Measurements from ENCODE around the gene C1orf116. TPM values are rescaled to one million over a fixed set of nuclear protein-coding genes. Genes with fewer than 3 reads are reported as not detected.

Gene C1orf116
- total and polyA plus RNA-seq, 10 of the 15 experiments (the other 5 are each of a cell fraction or from before 2014, with no cell fraction given), result 0.01 to 0.08 TPM; not detected in 8

GRCh38 chr1:206992790-206993189 lies 39.8 kb downstream of the C1orf116 start (continued):
- TF ChIP-seq, protein P1, sequence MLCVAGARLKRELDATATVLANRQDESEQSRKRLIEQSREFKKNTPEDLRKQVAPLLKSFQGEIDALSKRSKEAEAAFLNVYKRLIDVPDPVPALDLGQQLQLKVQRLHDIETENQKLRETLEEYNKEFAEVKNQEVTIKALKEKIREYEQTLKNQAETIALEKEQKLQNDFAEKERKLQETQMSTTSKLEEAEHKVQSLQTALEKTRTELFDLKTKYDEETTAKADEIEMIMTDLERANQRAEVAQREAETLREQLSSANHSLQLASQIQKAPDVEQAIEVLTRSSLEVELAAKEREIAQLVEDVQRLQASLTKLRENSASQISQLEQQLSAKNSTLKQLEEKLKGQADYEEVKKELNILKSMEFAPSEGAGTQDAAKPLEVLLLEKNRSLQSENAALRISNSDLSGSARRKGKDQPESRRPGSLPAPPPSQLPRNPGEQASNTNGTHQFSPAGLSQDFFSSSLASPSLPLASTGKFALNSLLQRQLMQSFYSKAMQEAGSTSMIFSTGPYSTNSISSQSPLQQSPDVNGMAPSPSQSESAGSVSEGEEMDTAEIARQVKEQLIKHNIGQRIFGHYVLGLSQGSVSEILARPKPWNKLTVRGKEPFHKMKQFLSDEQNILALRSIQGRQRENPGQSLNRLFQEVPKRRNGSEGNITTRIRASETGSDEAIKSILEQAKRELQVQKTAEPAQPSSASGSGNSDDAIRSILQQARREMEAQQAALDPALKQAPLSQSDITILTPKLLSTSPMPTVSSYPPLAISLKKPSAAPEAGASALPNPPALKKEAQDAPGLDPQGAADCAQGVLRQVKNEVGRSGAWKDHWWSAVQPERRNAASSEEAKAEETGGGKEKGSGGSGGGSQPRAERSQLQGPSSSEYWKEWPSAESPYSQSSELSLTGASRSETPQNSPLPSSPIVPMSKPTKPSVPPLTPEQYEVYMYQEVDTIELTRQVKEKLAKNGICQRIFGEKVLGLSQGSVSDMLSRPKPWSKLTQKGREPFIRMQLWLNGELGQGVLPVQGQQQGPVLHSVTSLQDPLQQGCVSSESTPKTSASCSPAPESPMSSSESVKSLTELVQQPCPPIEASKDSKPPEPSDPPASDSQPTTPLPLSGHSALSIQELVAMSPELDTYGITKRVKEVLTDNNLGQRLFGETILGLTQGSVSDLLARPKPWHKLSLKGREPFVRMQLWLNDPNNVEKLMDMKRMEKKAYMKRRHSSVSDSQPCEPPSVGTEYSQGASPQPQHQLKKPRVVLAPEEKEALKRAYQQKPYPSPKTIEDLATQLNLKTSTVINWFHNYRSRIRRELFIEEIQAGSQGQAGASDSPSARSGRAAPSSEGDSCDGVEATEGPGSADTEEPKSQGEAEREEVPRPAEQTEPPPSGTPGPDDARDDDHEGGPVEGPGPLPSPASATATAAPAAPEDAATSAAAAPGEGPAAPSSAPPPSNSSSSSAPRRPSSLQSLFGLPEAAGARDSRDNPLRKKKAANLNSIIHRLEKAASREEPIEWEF (IDR thresholded peaks at IDR 0.05; ENCODE audit: insufficient replicate concordance, low read depth, low read length), result no peak
- TF ChIP-seq BMI1 (IDR thresholded peaks at IDR 0.05; ENCODE audit: borderline replicate concordance) (no peak), PAX8 (IDR thresholded peaks at IDR 0.05) (no peak)

- Histone ChIP-seq H3K4me1 (ENCODE audit: control insufficient read depth, insufficient read depth, low read length) (no peaks in the 10 kb centered on the region), H4K20me1 (ENCODE audit: control insufficient read depth, insufficient read depth) (no peaks in the 10 kb centered on the region), H3K9me3 (replicated peaks; ENCODE audit: control insufficient read depth, insufficient read depth, low read length) (no peaks in the 10 kb centered on the region), H3K79me2 (ENCODE audit: control insufficient read depth, insufficient read depth, low read length) (no peaks in the 10 kb centered on the region), H2AFZ (ENCODE audit: control insufficient read depth, low read depth, low read length) (no peak overlapping the region), H3K4me3 (no peak overlapping the region), H3K27me3 (replicated peaks in 1 of 2; ENCODE audit: control insufficient read depth in 2 of 2, insufficient read depth in 2 of 2, low read length in 1 of 2) (no peaks in the 10 kb centered on the region; a peak in 2 of 4 replicates), H3K36me3 (ENCODE audit: control insufficient read depth in 2 of 2, insufficient read depth in 2 of 2, low read length in 1 of 2) (no peaks in the 10 kb centered on the region), H3K4me2 (ENCODE audit: control insufficient read depth, insufficient read depth) (no peak overlapping the region), H3K27ac (ENCODE audit: control insufficient read depth, insufficient read depth) (no peak overlapping the region), H3K9ac (ENCODE audit: control insufficient read depth, insufficient read depth, low read length) (no peak overlapping the region)
- BruUV-seq (replicated peaks), result no TSS peak
- WGBS (ENCODE audit: insufficient coverage, insufficient replicate concordance, low lambda C conversion rate, missing lambda C conversion rate), result 79% methylated on average over 1 of the region's 1 CpG
- no peak for DNase-seq (ENCODE audit: low read depth, low spot score)
- POLR2A ChIA-PET, result no interaction called here
- SMC1A ChIA-PET (ENCODE audit: uncharacterized antibody, unreplicated experiment), result interaction anchor here (0.7 to 0.8 kb wide), 2 partner anchors 129 to 375 kb away, joined by 3 to 4 read pairs; no protein-coding TSS in a partner anchor
- intact Hi-C loops (cut with micrococcal nuclease; ENCODE audit: unreplicated experiment) (loop anchor here (1.0 kb wide), 1 partner anchor 89 kb away; no protein-coding TSS in a partner anchor), in situ Hi-C loops (cut with MboI) (no loop called here)
- CTCF ChIA-PET, result interaction anchor here (0.9 to 3.4 kb wide), 4 partner anchors 17 to 253 kb away, joined by 3 to 20 read pairs (median 6); no protein-coding TSS in a partner anchor
- no peak for FAIRE-seq
- RAD21 ChIA-PET (ENCODE audit: unreplicated experiment), result no interaction called here
- TF ChIP-seq EED (IDR thresholded peaks at IDR 0.05; ENCODE audit: low read depth), result no peak
- TF ChIP-seq, protein P1 (IDR thresholded peaks at IDR 0.05; ENCODE audit: insufficient replicate concordance, low read depth, low read length), result no peak
- no peak for TF ChIP-seq LARP7 (IDR thresholded peaks at IDR 0.05)
- no peak for TF ChIP-seq FOXM1 (IDR thresholded peaks at IDR 0.05; ENCODE audit: low read depth, low read length)
- no peak for ATAC-seq
These were observed 44.7 kb downstream of the C1orf116 start for GRCh38 chr1:206987873-206988272.
